Measurements from ENCODE around the gene RANBP6.

GRCh38 chr9:6054280-6055099 lies 39.1 kb upstream of the RANBP6 start:
- TF ChIP-seq, protein P1, sequence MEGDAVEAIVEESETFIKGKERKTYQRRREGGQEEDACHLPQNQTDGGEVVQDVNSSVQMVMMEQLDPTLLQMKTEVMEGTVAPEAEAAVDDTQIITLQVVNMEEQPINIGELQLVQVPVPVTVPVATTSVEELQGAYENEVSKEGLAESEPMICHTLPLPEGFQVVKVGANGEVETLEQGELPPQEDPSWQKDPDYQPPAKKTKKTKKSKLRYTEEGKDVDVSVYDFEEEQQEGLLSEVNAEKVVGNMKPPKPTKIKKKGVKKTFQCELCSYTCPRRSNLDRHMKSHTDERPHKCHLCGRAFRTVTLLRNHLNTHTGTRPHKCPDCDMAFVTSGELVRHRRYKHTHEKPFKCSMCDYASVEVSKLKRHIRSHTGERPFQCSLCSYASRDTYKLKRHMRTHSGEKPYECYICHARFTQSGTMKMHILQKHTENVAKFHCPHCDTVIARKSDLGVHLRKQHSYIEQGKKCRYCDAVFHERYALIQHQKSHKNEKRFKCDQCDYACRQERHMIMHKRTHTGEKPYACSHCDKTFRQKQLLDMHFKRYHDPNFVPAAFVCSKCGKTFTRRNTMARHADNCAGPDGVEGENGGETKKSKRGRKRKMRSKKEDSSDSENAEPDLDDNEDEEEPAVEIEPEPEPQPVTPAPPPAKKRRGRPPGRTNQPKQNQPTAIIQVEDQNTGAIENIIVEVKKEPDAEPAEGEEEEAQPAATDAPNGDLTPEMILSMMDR (IDR thresholded peaks at IDR 0.05), result peak; percentile 70 to 83 (median 77)
- no peak for TF ChIP-seq POLR2A (IDR thresholded peaks at IDR 0.05)

Data from right lobe of liver (tissue), 4 donors.